NCI-H2107 treated with DMSO at 0.1 percent for 48 hours (cell line): Measurements from ENCODE around the gene JCHAIN.

Experiments used
- DNase-seq: peaks from one replicate; lab custom pipeline; 2025; ENCODE audit not compliant: unreplicated experiment; lab: John Stamatoyannopoulos, UW

Gene JCHAIN

GRCh38 chr4:70640192-70640591 is 26.1 kb downstream of the JCHAIN start:
- no peak for DNase-seq

GRCh38 chr4:70637239-70637913 is 28.9 kb downstream of the JCHAIN start:
- DNase-seq, result peak; percentile 47

- DNase-seq, result no peak
These were observed 31.8 kb downstream of the JCHAIN start for GRCh38 chr4:70634482-70634881.

- DNase-seq, result no peak
These were observed 34.3 kb downstream of the JCHAIN start for GRCh38 chr4:70632028-70632427.

GRCh38 chr4:70630162-70630561 is 36.1 kb downstream of the JCHAIN start:
- no peak for DNase-seq

GRCh38 chr4:70629469-70630090 is 36.7 kb downstream of the JCHAIN start:
- no peak for DNase-seq

GRCh38 chr4:70628444-70628843 is 37.9 kb downstream of the JCHAIN start, which contains the start of gene ENAM:
ENAM (plus strand) TSS chr4:70628744; CDS start chr4:70629501, 757 bp downstream.
- no peak for DNase-seq

GRCh38 chr4:70627620-70628019 is 38.7 kb downstream of the JCHAIN start:
- no peak for DNase-seq

- no peak for DNase-seq
These were observed 42.0 kb downstream of the JCHAIN start for GRCh38 chr4:70624226-70624793.

- DNase-seq, result no peak
These were observed 43.0 kb downstream of the JCHAIN start for GRCh38 chr4:70623323-70623722.

- no peak for DNase-seq
These were observed 46.5 kb downstream of the JCHAIN start for GRCh38 chr4:70619778-70620177.

GRCh38 chr4:70619288-70619687 is 47.0 kb downstream of the JCHAIN start:
- DNase-seq, result no peak

- DNase-seq, result no peak
These were observed 52.1 kb downstream of the JCHAIN start for GRCh38 chr4:70614184-70614555.

GRCh38 chr4:70613306-70614183 is 52.8 kb downstream of the JCHAIN start:
- no peak for DNase-seq

GRCh38 chr4:70608324-70608723 is 58.0 kb downstream of the JCHAIN start:
- no peak for DNase-seq

- DNase-seq, result no peak
These were observed 58.9 kb downstream of the JCHAIN start for GRCh38 chr4:70607334-70607853.

GRCh38 chr4:70606459-70606858 is 59.8 kb downstream of the JCHAIN start:
- no peak for DNase-seq
